ENCODE measurements around the gene SECISBP2L. TPM values are rescaled to one million over a fixed set of nuclear protein-coding genes. Genes with fewer than 3 reads are reported as not detected.

SECISBP2L gene
- total RNA-seq, 1 donor from 2014 or later = 54.3 TPM

GRCh38 chr15:49085696-49086459 lies 39.6 kb upstream of the SECISBP2L start:
- Mint-ChIP-seq H3K4me3 (ENCODE audit: unreplicated experiment) (no peak overlapping the region), H3K27ac (ENCODE audit: unreplicated experiment) (no peak overlapping the region), H3K9me3 (ENCODE audit: low read depth) (no peaks in the 10 kb centered on the region), H3K36me3 (ENCODE audit: low read depth) (no peaks in the 10 kb centered on the region), H3K4me1 (ENCODE audit: low read depth) (peaks cover 22% of the 10 kb centered on the region), H3K27me3 (ENCODE audit: low read depth) (no peaks in the 10 kb centered on the region)
- DNase-seq (ENCODE audit: low spot score) = no peak
- no peak for TF ChIP-seq CTCF (IDR thresholded peaks at IDR 0.05)

- Mint-ChIP-seq H3K9me3 (ENCODE audit: low read depth) (no peaks in the 10 kb centered on the region), H3K27me3 (ENCODE audit: low read depth) (no peaks in the 10 kb centered on the region), H3K4me1 (ENCODE audit: low read depth) (peaks cover 22% of the 10 kb centered on the region), H3K36me3 (ENCODE audit: low read depth) (no peaks in the 10 kb centered on the region), H3K27ac (ENCODE audit: unreplicated experiment) (peak overlapping the region; percentile 22), H3K4me3 (ENCODE audit: unreplicated experiment) (no peak overlapping the region)
- no peak for TF ChIP-seq CTCF (IDR thresholded peaks at IDR 0.05)
- no peak for DNase-seq (ENCODE audit: low spot score)
These were observed 38.0 kb upstream of the SECISBP2L start for GRCh38 chr15:49084285-49084570.

GRCh38 chr15:49083401-49084284 lies 37.4 kb upstream of the SECISBP2L start:
- Mint-ChIP-seq H3K9me3 (ENCODE audit: low read depth) (no peaks in the 10 kb centered on the region), H3K27ac (ENCODE audit: unreplicated experiment) (peak overlapping the region; percentile 58), H3K4me1 (ENCODE audit: low read depth) (peaks cover 22% of the 10 kb centered on the region), H3K36me3 (ENCODE audit: low read depth) (no peaks in the 10 kb centered on the region), H3K4me3 (ENCODE audit: unreplicated experiment) (no peak overlapping the region), H3K27me3 (ENCODE audit: low read depth) (no peaks in the 10 kb centered on the region)
- no peak for DNase-seq (ENCODE audit: low spot score)
- TF ChIP-seq CTCF (IDR thresholded peaks at IDR 0.05) = no peak

GRCh38 chr15:49082960-49083359 lies 36.7 kb upstream of the SECISBP2L start:
- Mint-ChIP-seq H3K27me3 (ENCODE audit: low read depth) (no peaks in the 10 kb centered on the region), H3K27ac (ENCODE audit: unreplicated experiment) (peak overlapping the region; percentile 58), H3K4me1 (ENCODE audit: low read depth) (peaks cover 22% of the 10 kb centered on the region), H3K9me3 (ENCODE audit: low read depth) (no peaks in the 10 kb centered on the region), H3K4me3 (ENCODE audit: unreplicated experiment) (no peak overlapping the region), H3K36me3 (ENCODE audit: low read depth) (no peaks in the 10 kb centered on the region)
- DNase-seq (ENCODE audit: low spot score) = no peak
- no peak for TF ChIP-seq CTCF (IDR thresholded peaks at IDR 0.05)

GRCh38 chr15:49079340-49080039 lies 33.2 kb upstream of the SECISBP2L start:
- Mint-ChIP-seq H3K4me3 (ENCODE audit: unreplicated experiment) (no peak overlapping the region), H3K4me1 (ENCODE audit: low read depth) (peaks cover 22% of the 10 kb centered on the region), H3K27me3 (ENCODE audit: low read depth) (no peaks in the 10 kb centered on the region), H3K27ac (ENCODE audit: unreplicated experiment) (no peak overlapping the region), H3K9me3 (ENCODE audit: low read depth) (no peaks in the 10 kb centered on the region), H3K36me3 (ENCODE audit: low read depth) (no peaks in the 10 kb centered on the region)
- no peak for TF ChIP-seq CTCF (IDR thresholded peaks at IDR 0.05)
- no peak for DNase-seq (ENCODE audit: low spot score)
